ENCODE measurements around the gene ENPEP.
"Not testable (repeated sequence)": the region's sequence is repeated elsewhere in the genome, so short reads cannot be mapped to it uniquely, and the experiment has no call there.

ENPEP gene

DNA sequence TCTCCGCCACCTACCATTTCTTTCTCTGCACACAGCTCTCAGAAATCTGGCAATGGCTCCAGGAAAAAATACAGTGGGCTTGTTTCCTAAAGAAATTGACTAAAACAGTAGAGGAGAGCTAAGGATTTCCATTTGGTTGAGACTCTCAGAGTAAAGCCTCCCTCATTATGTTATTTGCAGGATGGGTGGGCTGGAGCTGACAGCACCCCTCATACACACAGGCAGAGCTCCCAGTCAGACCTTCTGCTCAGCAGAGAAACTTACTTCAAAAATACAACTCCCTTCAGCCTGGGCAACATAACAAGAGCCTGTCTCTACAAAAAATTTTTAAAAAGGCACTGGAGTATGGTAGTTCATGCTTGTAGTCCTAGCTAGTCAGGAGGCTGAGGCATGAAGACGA, 44.9 kb downstream of the ENPEP start:
- no peak for DNase-seq (ENCODE audit: low read depth)

DNA sequence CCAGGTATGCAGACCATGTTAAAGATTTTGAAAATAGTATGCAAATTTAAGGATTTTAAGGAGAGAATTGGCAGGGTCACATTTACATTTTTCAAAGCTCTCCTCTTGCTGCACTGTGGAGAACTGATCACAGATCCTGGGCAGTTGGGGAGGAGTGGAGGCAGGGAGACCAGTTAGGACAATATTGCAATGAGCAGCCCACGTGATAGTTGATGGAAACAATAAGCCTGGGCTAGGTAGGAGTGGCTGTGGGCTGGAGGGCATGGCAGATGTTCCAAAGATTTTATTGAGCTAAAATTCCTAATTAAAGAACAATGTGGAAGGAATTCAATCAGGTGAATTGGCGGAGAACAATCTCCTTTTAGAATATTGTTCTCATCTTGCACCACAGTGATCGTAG, 50.6 kb downstream of the ENPEP start:
- DNase-seq (ENCODE audit: low read depth): no peak

GRCh38 chr4:110527156-110527555, 51.2 kb downstream of the ENPEP start:
- DNase-seq (ENCODE audit: low read depth): no peak

GRCh38 chr4:110532901-110533589, 57.1 kb downstream of the ENPEP start:
- no peak for DNase-seq (ENCODE audit: low read depth)

DNA sequence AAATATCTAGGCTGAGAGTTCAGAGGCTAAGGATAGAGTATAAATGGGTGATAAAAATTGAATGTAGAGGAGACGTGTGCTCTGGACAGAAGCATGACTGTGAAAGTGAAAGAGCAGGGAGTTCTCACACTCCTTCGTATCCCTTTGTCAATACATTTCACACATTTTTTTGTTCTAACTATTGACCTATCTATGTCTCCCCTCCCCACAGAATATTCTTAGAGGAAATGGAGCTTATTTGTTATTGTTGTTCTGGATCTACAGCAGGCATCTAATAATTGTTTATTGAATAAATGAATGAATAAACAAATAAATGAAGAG, 57.6 kb downstream of the ENPEP start:
- no peak for DNase-seq (ENCODE audit: low read depth)

DNA sequence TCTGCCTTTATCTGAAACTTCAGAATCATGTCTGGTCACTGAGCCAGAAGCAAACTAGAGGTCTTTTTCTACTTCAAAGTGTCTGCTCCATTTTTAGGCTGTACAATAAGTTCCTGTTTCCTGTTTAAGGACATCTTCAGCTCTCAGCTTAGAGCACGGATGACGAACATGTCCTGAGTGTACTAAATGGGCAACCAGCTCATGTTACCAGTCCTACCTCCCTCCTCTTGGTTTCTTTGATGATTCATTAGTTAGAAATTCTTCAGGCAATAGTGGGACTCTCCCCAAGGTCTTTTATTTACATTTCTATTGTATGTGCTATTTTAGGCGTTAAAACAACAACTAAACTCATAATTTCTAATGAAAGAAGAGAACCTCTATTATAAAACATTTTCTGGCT, 58.0 kb downstream of the ENPEP start:
- no peak for DNase-seq (ENCODE audit: low read depth)

GRCh38 chr4:110540581-110540980, 64.6 kb downstream of the ENPEP start:
- DNase-seq (ENCODE audit: low read depth): no peak

- DNase-seq (ENCODE audit: low read depth): no peak
These were observed 65.1 kb downstream of the ENPEP start for GRCh38 chr4:110540982-110541451.

DNA sequence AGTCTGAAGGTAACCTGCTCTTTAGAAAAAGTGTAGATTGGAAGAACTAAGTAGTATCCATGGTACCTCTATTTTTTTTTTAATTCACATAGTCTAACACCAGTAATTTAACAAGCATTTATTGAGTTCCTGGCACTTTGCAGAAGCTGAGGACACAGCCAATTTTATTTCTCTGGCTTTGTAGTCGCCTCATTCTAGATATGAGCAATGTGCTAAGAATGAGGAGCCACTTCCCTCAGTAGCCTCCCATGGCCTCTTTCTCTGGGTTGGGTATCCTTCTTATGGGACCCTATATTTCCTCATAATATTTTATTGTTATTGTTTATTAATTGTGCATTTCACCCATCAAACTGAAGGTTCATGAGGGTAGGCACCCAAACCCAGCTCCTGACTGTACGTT, 67.6 kb downstream of the ENPEP start:
- DNase-seq (ENCODE audit: low read depth): no peak

DNA sequence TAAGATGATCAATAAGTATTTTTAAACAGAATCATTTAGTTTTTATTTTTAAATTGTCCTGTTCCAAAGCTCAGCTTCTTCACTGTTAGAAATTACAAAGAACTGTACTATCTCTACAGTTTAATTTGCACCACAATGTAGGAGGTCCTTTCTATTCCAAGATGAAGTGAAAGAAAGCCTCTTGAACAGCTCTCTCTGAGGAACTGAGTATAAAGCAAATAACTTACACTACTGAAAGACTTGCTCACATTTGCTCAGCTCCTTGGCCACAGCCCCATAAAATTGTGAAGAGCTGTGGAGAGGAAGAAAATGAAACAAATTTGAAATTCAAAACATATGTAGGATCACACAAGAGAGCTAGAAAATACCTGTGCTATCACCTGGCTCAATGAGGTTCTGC, 68.6 kb downstream of the ENPEP start:
- no peak for DNase-seq (ENCODE audit: low read depth)

DNA sequence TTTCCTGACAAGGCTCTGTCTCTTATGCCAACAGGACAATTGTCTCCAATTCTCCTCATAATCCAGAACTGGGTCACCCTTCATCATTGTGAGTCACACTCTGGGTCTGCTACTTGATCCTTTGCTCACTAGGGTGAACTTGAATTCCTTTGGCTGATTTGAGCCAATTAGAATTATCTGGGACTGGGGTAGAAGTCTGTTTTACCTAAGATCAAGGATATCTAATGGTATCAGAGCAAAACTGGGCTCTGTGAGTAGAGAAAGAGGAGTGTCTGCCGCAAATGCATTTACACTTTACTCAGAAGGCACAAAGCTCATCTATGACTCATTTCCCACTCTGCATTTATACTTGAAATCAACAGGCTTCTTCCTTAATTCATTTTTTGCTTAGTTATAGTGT, 74.3 kb downstream of the ENPEP start:
- DNase-seq (ENCODE audit: low read depth): no peak

DNA sequence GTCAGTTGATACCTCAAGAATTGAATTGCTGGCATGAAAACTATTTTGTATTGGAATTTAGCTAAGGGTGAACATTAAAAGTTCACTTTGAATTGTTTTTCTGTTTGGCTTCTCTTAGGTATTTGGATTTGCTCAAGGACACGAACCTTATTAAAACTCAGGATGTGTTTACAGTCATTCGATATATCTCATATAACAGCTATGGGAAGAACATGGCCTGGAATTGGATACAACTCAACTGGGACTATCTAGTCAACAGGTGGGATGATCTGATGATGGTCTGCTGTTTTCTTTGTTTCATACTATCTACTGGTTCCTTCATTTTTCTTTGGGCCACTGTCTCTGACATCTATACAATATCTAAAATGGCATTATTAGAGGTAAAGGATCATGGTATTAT, 77.2 kb downstream of the ENPEP start:
- DNase-seq (ENCODE audit: low read depth): no peak

- DNase-seq (ENCODE audit: low read depth): no peak
These were observed 91.3 kb downstream of the ENPEP start for GRCh38 chr4:110567214-110567613.

- not testable (repeated sequence) for DNase-seq (ENCODE audit: low read depth)
These were observed 100.7 kb downstream of the ENPEP start for GRCh38 chr4:110576696-110577095.

GRCh38 chr4:110586131-110586850, 110.3 kb downstream of the ENPEP start:
- DNase-seq (ENCODE audit: low read depth): no peak

GRCh38 chr4:110587666-110588285, 111.8 kb downstream of the ENPEP start:
- DNase-seq (ENCODE audit: low read depth): no peak

GRCh38 chr4:110589297-110589696, 113.3 kb downstream of the ENPEP start:
- DNase-seq (ENCODE audit: low read depth): no peak

DNA sequence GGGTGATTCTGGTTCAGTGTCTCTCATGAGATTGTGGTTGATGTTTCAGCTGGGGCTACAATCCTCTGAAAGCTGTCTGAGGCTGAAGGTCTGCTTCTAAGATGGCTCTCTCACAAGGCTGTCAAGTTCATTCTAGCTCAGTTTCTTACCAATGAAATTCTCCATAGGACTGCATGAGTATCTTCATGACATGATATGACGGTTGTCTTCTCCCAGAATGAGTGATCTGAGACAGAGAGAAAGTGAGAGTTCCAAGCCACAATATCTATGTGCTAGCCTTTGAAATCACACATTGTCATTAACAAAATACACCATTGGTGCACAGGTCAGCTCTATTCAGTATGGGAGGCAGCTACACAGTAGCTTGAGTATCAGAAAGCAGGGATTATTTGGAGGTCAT, 119.6 kb downstream of the ENPEP start:
- no peak for DNase-seq (ENCODE audit: low read depth)

- DNase-seq (ENCODE audit: low read depth): no peak
These were observed 120.5 kb downstream of the ENPEP start for GRCh38 chr4:110596431-110596830.

GRCh38 chr4:110597582-110597981, 121.6 kb downstream of the ENPEP start:
- DNase-seq (ENCODE audit: low read depth): no peak

- DNase-seq (ENCODE audit: low read depth): no peak
These were observed 126.1 kb downstream of the ENPEP start for GRCh38 chr4:110602061-110602460.

- no peak for DNase-seq (ENCODE audit: low read depth)
These were observed 129.1 kb downstream of the ENPEP start for GRCh38 chr4:110605077-110605476.

DNA sequence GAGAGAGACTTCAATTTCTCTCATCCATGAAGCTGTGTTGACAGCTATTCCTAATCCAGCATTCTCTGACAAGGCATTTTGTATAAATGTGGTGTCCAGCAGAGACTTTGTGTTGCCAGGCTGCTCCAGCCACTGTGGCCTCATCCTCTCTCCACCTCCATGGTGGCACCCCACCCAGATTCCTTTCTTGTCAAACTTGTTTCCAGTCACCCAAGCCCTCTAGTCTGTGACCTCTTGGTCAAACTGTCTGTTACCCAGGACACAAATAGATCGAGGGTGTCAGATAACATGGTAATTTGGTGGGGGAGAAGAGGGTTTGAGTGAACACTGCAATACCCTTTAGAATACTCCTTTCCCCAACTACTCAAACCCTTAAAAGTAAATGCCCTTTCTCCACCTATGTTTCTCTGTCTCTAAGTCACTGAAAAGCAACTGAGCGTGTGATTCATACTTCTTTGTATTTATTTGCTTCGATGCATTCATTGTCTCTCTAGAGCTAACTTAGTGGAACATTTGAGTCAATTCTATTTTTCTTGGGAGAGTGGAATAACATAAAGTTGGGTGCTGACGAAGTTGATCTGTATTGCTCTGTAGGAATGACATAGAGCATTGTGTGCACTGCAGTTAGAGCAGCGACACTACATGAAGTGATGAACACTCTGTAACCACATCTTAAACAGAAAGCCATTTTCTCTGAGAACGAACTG, 133.2 kb downstream of the ENPEP start:
- no peak for DNase-seq (ENCODE audit: low read depth)
